ENCODE results near the gene HTR3D. TPM values are rescaled to one million over a fixed set of nuclear protein-coding genes. Genes with fewer than 3 reads are reported as not detected.

Gene HTR3D
- total and polyA plus RNA-seq, 2 of the 4 experiments (the other 2 are of a cell fraction), result not detected

DNA sequence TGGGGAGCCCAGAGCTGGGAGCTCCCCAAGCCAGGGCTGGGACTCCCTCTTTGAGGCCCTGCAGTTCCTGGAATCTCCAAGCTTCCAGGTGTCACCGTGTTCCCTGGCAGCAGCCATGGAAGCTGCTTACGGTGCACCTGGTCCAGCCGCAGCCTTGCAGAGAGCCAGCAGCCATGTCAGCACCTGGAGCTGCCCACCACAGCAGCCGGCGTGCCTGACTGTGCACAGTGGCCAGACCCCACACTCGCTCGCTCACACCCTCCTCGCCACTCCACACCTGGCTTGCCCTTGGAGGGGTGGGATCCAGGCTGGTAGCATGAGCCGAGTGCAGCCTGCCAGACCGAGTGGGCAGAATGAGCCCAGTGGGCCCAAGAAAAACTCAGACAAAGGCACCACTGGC lies 50.5 kb downstream of the HTR3D start:
- no peak overlapping the region for H4K91ac ChIP-seq (ENCODE audit: insufficient read depth, low read depth, low read length)
- H3K14ac ChIP-seq (replicated peaks; ENCODE audit: low read depth, low read length), result no peak overlapping the region
- no peak overlapping the region for H3K56ac ChIP-seq (ENCODE audit: extremely low read depth, insufficient read depth, low read length)
- no TSS peak for BruUV-seq (replicated peaks)
- H3K27me3 ChIP-seq (ENCODE audit: control insufficient read depth, insufficient read depth, low read length), result peaks cover 15% of the 10 kb centered on the region
- dilution Hi-C loops (cut with HindIII; ENCODE audit: low sequenced_read_pairs, unreplicated experiment), result no loop called here
- H2AK9ac ChIP-seq (replicated peaks; ENCODE audit: low read depth, low read length, poor library complexity), result no peak overlapping the region
- H2BK120ac ChIP-seq (ENCODE audit: low read depth, low read length), result no peak overlapping the region
- no peak overlapping the region for H2BK20ac ChIP-seq (ENCODE audit: low read depth, low read length)
- no peaks in the 10 kb centered on the region for H3K4me1 ChIP-seq (ENCODE audit: control insufficient read depth, insufficient read depth, low read length)
- TF ChIP-seq MXI1 (IDR thresholded peaks at IDR 0.05; ENCODE audit: borderline replicate concordance, low read depth, low read length), result no peak
- no peak for TF ChIP-seq NFE2L2 (IDR thresholded peaks at IDR 0.05; ENCODE audit: low read depth, low read length)
- TF ChIP-seq BHLHE40 (IDR thresholded peaks at IDR 0.05; ENCODE audit: low read depth, low read length), result no peak
- TF ChIP-seq, protein P1, sequence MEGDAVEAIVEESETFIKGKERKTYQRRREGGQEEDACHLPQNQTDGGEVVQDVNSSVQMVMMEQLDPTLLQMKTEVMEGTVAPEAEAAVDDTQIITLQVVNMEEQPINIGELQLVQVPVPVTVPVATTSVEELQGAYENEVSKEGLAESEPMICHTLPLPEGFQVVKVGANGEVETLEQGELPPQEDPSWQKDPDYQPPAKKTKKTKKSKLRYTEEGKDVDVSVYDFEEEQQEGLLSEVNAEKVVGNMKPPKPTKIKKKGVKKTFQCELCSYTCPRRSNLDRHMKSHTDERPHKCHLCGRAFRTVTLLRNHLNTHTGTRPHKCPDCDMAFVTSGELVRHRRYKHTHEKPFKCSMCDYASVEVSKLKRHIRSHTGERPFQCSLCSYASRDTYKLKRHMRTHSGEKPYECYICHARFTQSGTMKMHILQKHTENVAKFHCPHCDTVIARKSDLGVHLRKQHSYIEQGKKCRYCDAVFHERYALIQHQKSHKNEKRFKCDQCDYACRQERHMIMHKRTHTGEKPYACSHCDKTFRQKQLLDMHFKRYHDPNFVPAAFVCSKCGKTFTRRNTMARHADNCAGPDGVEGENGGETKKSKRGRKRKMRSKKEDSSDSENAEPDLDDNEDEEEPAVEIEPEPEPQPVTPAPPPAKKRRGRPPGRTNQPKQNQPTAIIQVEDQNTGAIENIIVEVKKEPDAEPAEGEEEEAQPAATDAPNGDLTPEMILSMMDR (conservative IDR thresholded peaks at IDR 0.05; ENCODE audit: low read depth, low read length), result no peak
- TF ChIP-seq, protein P2, sequence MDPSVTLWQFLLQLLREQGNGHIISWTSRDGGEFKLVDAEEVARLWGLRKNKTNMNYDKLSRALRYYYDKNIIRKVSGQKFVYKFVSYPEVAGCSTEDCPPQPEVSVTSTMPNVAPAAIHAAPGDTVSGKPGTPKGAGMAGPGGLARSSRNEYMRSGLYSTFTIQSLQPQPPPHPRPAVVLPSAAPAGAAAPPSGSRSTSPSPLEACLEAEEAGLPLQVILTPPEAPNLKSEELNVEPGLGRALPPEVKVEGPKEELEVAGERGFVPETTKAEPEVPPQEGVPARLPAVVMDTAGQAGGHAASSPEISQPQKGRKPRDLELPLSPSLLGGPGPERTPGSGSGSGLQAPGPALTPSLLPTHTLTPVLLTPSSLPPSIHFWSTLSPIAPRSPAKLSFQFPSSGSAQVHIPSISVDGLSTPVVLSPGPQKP (IDR thresholded peaks at IDR 0.05; ENCODE audit: borderline replicate concordance, low read depth, low read length), result no peak
- TF ChIP-seq RFX5 (IDR thresholded peaks at IDR 0.05; ENCODE audit: low read depth, low read length), result no peak
- TF ChIP-seq RAD21 (IDR thresholded peaks at IDR 0.05; ENCODE audit: low read length), result no peak
- TF ChIP-seq POLR2A (IDR thresholded peaks at IDR 0.05; ENCODE audit: low read depth, low read length), result no peak
- no peak for TF ChIP-seq CHD1 (IDR thresholded peaks at IDR 0.05; ENCODE audit: low read depth, low read length)
- TF ChIP-seq MAFK (IDR thresholded peaks at IDR 0.05; ENCODE audit: low read depth, low read length), result no peak
- TF ChIP-seq FOS (IDR thresholded peaks at IDR 0.05; ENCODE audit: low read depth, low read length), result no peak
- TF ChIP-seq, protein P3, sequence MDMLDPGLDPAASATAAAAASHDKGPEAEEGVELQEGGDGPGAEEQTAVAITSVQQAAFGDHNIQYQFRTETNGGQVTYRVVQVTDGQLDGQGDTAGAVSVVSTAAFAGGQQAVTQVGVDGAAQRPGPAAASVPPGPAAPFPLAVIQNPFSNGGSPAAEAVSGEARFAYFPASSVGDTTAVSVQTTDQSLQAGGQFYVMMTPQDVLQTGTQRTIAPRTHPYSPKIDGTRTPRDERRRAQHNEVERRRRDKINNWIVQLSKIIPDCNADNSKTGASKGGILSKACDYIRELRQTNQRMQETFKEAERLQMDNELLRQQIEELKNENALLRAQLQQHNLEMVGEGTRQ (IDR thresholded peaks at IDR 0.05; ENCODE audit: low read depth, low read length), result no peak
- TF ChIP-seq RCOR1 (IDR thresholded peaks at IDR 0.05; ENCODE audit: insufficient replicate concordance, low read length), result no peak
- TF ChIP-seq CEBPB (IDR thresholded peaks at IDR 0.05; ENCODE audit: low read depth, low read length), result no peak
- TF ChIP-seq SMC3 (IDR thresholded peaks at IDR 0.05; ENCODE audit: low read depth, low read length), result no peak
- POLR2A ChIA-PET (ENCODE audit: unreplicated experiment), result no interaction called here
- H3K79me1 ChIP-seq (ENCODE audit: low read depth in 1 of 2, low read length in 2 of 2), result no peaks in the 10 kb centered on the region
- H2BK15ac ChIP-seq (ENCODE audit: low read depth, low read length), result no peak overlapping the region
- H3K4me3 ChIP-seq (ENCODE audit: insufficient read depth, low read depth, low read length), result no peak overlapping the region
- H3K36me3 ChIP-seq (ENCODE audit: control insufficient read depth, insufficient read depth, low read length), result no peaks in the 10 kb centered on the region
- H3K18ac ChIP-seq (ENCODE audit: low read depth, low read length), result no peak overlapping the region
- no peaks in the 10 kb centered on the region for H3K9me1 ChIP-seq (ENCODE audit: insufficient read depth, low read length)
- ATAC-seq (ENCODE audit: low read depth) (no peak), DNase-seq (no peak)
- intact Hi-C loops (cut with micrococcal nuclease), result no loop called here
- peaks cover 6% of the 10 kb centered on the region for H3K9me3 ChIP-seq (ENCODE audit: control insufficient read depth, insufficient read depth, low read length)
- H3K4me2 ChIP-seq (ENCODE audit: low read depth, low read length), result no peak overlapping the region
- H2BK5ac ChIP-seq (ENCODE audit: low read depth, low read length, poor library complexity, severe bottlenecking), result no peak overlapping the region
- H3K9ac ChIP-seq (ENCODE audit: low read depth, low read length), result no peak overlapping the region
- in situ Hi-C loops (cut with MboI; ENCODE audit: low sequenced_read_pairs), result no loop called here
- WGBS, 2 experiments (ENCODE audit: extremely low coverage in 2 of 2, insufficient read length in 1 of 2), result 89% methylated on average over 3 of the region's 10 CpGs; no CpG with 5 or more reads in 1 of the 2 experiments
- no peak overlapping the region for H3K23ac ChIP-seq (ENCODE audit: low read depth, low read length)
- H2AK5ac ChIP-seq (ENCODE audit: low read depth, low read length), result no peak overlapping the region
- CTCF ChIA-PET, result no interaction called here
- H4K8ac ChIP-seq (ENCODE audit: low read depth in 2 of 2, low read length in 2 of 2), result no peak overlapping the region
- H3K27ac ChIP-seq (ENCODE audit: insufficient read depth, low read length), result no peak overlapping the region
- H4K5ac ChIP-seq (ENCODE audit: low read depth, low read length), result no peak overlapping the region
- H2AFZ ChIP-seq (replicated peaks; ENCODE audit: low read length, poor library complexity), result no peak overlapping the region
- no peak overlapping the region for H3K4ac ChIP-seq (ENCODE audit: low read depth, low read length)
- no peaks in the 10 kb centered on the region for H4K20me1 ChIP-seq (ENCODE audit: insufficient read depth, low read length)
